Adrenal gland (tissue), 12 donors: ENCODE data around the gene MALT1. TPM values are rescaled to one million over a fixed set of nuclear protein-coding genes. Genes with fewer than 3 reads are reported as not detected.

Experiments
- DNase-seq, 7 donors: peaks; one replicate each; pipeline ENCODE4 v3.0.0-alpha.2; 2019 to 2020
- H3K27ac ChIP-seq, 5 donors: fragments of 200-600 bp; sonication (generic) in 4 of 5; 1 replicate in 3 of 5; 2 replicates in 2 of 5; pipeline versions ENCODE4 v1.5.1 to v1.8.0; 2016 to 2020; ENCODE audit warnings: mild to moderate bottlenecking in 1 of 5
- H3K27me3 ChIP-seq: fragments of 200-600 bp; 2 replicates; pipeline ENCODE4 v1.8.0; 2021
- H3K36me3 ChIP-seq, 2 donors: fragments of 200-600 bp; replicated peaks in 1 of 2; 1 replicate in 1 of 2; 2 replicates in 1 of 2; pipeline versions ENCODE4 v1.5.1 to v1.8.0; 2018 to 2022
- H3K4me1 ChIP-seq, 2 donors: fragments of 200-600 bp; replicated peaks in 1 of 2; 1 replicate in 1 of 2; 2 replicates in 1 of 2; pipeline versions ENCODE4 v1.5.1 to v1.8.0; 2018 to 2021
- H3K4me3 ChIP-seq, 4 donors: fragments of 200-600 bp; sonication (generic) in 3 of 4; one replicate each; pipeline ENCODE4 v1.5.1; 2016 to 2018
- H3K9me3 ChIP-seq, 3 donors: fragments of 200-600 bp; sonication (generic) in 1 of 3; replicated peaks in 1 of 3; 1 replicate in 2 of 3; 2 replicates in 1 of 3; pipeline versions ENCODE4 v1.5.1 to v1.8.0; 2016 to 2021
- CTCF ChIP-seq, 6 experiments: fragments of 450-650 bp in 4 of 6; fragments of 200-600 bp in 2 of 6; sonication (generic) in 1 of 6; IDR thresholded peaks; 1 replicate in 5 of 6; 2 replicates in 1 of 6; pipeline versions ENCODE4 v1.5.1 to v1.8.0; 2016 to 2021; ENCODE audit warnings: antibody characterized with exemption in 6 of 6, mild to moderate bottlenecking in 2 of 6, moderate library complexity in 1 of 6
- POLR2A ChIP-seq, 2 donors: fragments of 450-650 bp; IDR thresholded peaks; one replicate each; pipeline ENCODE4 v1.6.1; 2017; ENCODE audit warnings: antibody characterized with exemption in 2 of 2, mild to moderate bottlenecking in 2 of 2, moderate library complexity in 1 of 2
- WGBS, 4 donors: extraction: QIAGEN DNeasy Blood & Tissue Kit in 2 of 4; methylation state at CpG; one replicate each; pipeline versions ENCODE4 v1.1.5 to v1.1.7; 2013 to 2017; 5-methylcytosine and 5-hydroxymethylcytosine counted together
- intact Hi-C, 2 donors: fragments of 100-400 bp; cut with DNase I; formaldehyde crosslinking; loops; one replicate each; pipeline versions ENCODE4 v1.14.1 to v1.15.0; 2022 to 2023
- polyA plus RNA-seq, 3 donors: library from polyadenylated mRNA; stranded (reverse); fragments of 200-250 nt in 2 of 3; fragments of 350-450 nt in 1 of 3; fragmentation: Illumina TruSeq in 1 of 3; extraction: RNeasy Lipid Tissue Mini Kit (QIAGEN cat#74804) in 1 of 3; gene quantifications; one replicate each; pipeline ENCODE4 v1.2.3, GENCODE V29; 2013 to 2014
- total RNA-seq, 9 donors: library from RNA; depleted of rRNA in 4 of 9; stranded (reverse); fragments of >200 nt in 4 of 9; fragments of 120-200 nt in 1 of 9; fragmentation: NEBNext Ultra II Directional in 1 of 9; extraction: Animal tissue kit (Norgen Biotek cat#: 25700) in 1 of 9; gene quantifications; one replicate each; pipeline versions ENCODE4 v1.1.0 to v1.2.4, GENCODE V29; 2013 to 2023
- donor health status: healthy with polysubstance abuse.
- donor health status: Bipolar disorder and iron deficiency.
- donor health status: DM: yes; HTN: yes; CAD: no.
- donor health status: DM: no; HTN: no; CAD: no.
- donor health status: DM: no; HTN: no; CAD: no.
- donor health status: DM: yes; HTN: yes; CAD: no.

MALT1 gene
- total and polyA plus RNA-seq, 12 donors: 4.2 to 19.2 (median 9.4) TPM

DNA sequence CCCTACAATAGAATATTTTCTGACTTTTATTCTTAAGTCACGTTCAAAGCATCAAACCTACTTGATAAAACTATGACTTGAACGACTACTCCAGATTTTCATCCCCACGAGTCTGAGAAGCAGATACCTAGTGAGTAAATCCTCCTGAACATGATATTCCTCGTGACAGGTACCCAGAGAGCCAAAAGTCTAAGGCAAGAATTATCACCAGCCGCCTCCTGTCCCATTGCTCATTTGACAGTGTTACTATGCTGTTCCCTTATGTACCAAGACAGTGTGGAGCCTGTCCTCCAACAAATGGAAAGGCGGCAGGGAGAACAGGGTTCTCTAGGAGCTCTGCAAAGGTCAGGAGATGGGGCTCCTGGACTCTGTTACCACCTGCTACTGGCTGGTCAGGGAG, 34.1 kb upstream of the MALT1 start:
- H3K4me1 ChIP-seq: no peaks in the 10 kb centered on the region
- no peak for DNase-seq
- TF ChIP-seq CTCF (IDR thresholded peaks at IDR 0.05): no peak
- no peak for TF ChIP-seq POLR2A (IDR thresholded peaks at IDR 0.05)
- WGBS, 4 donors: 82 to 91% (median 85%) methylated on average over 6 of the region's 6 CpGs
- H3K36me3 ChIP-seq: no peaks in the 10 kb centered on the region
- intact Hi-C loops: no loop called here
- H3K27me3 ChIP-seq: no peaks in the 10 kb centered on the region
- H3K4me3 ChIP-seq: no peak overlapping the region
- H3K27ac ChIP-seq: no peak overlapping the region
- H3K9me3 ChIP-seq: no peaks in the 10 kb centered on the region

GRCh38 chr18:58637946-58638345, 33.3 kb upstream of the MALT1 start:
- TF ChIP-seq CTCF (IDR thresholded peaks at IDR 0.05) (no peak), POLR2A (IDR thresholded peaks at IDR 0.05) (no peak)
- WGBS, 4 donors: 77 to 82% (median 77%) methylated on average over 6 of the region's 6 CpGs
- H3K4me1 ChIP-seq: no peaks in the 10 kb centered on the region
- H3K27ac ChIP-seq: no peak overlapping the region
- H3K9me3 ChIP-seq: no peaks in the 10 kb centered on the region
- H3K36me3 ChIP-seq: no peaks in the 10 kb centered on the region
- H3K4me3 ChIP-seq: no peak overlapping the region
- no peak for DNase-seq
- intact Hi-C loops: no loop called here
- no peaks in the 10 kb centered on the region for H3K27me3 ChIP-seq

- no peak overlapping the region for H3K4me3 ChIP-seq
- intact Hi-C loops: no loop called here
- TF ChIP-seq POLR2A (IDR thresholded peaks at IDR 0.05) (no peak), CTCF (IDR thresholded peaks at IDR 0.05) (no peak)
- H3K4me1 ChIP-seq: no peaks in the 10 kb centered on the region
- H3K9me3 ChIP-seq: no peaks in the 10 kb centered on the region
- no peak overlapping the region for H3K27ac ChIP-seq
- 56 to 75% (median 69%) methylated on average over 2 of the region's 2 CpGs for WGBS, 4 donors
- no peaks in the 10 kb centered on the region for H3K36me3 ChIP-seq
- H3K27me3 ChIP-seq: no peaks in the 10 kb centered on the region
- no peak for DNase-seq
Measured at GRCh38 chr18:58638441-58638840, 32.8 kb upstream of the MALT1 start.

GRCh38 chr18:58639237-58639636, 32.0 kb upstream of the MALT1 start:
- 85 to 100% (median 93%) methylated on average over 2 of the region's 2 CpGs for WGBS, 4 donors
- no peak for DNase-seq

More at GRCh38 chr18:58639237-58639636, 32.0 kb upstream of the MALT1 start:
- Histone ChIP-seq H3K9me3 (no peaks in the 10 kb centered on the region), H3K4me1 (no peaks in the 10 kb centered on the region), H3K27me3 (no peaks in the 10 kb centered on the region), H3K27ac (no peak overlapping the region), H3K36me3 (no peaks in the 10 kb centered on the region), H3K4me3 (no peak overlapping the region)
- intact Hi-C loops: no loop called here
- TF ChIP-seq POLR2A (IDR thresholded peaks at IDR 0.05) (no peak), CTCF (IDR thresholded peaks at IDR 0.05) (no peak)
